Ovary (tissue), 9 donors: ENCODE data around the gene ZNF205. TPM values are rescaled to one million over a fixed set of nuclear protein-coding genes. Genes with fewer than 3 reads are reported as not detected.

Experiments used
- DNase-seq, 5 donors: peaks; one replicate each; pipeline ENCODE4 v3.0.0-alpha.2; 2019 to 2020
- H3K27ac ChIP-seq, 2 donors: fragments of 200-600 bp; one replicate each; pipeline versions ENCODE4 v1.5.1 to v1.8.0; 2019 to 2022
- H3K27me3 ChIP-seq: fragments of 200-600 bp; one replicate; pipeline ENCODE4 v1.8.0; 2022
- H3K36me3 ChIP-seq: fragments of 200-600 bp; sonication (generic); one replicate; pipeline ENCODE4 v1.5.1; 2019
- H3K4me1 ChIP-seq: one replicate; pipeline ENCODE4 v1.8.1; 2013; ENCODE audit warnings: mild to moderate bottlenecking, moderate library complexity; ENCODE audit not compliant: insufficient read depth
- H3K4me3 ChIP-seq: fragments of 200-600 bp; sonication (generic); one replicate; pipeline ENCODE4 v1.5.1; 2017
- H3K9me3 ChIP-seq, 2 donors: fragments of 200-600 bp in 1 of 2; sonication (generic) in 1 of 2; one replicate each; pipeline versions ENCODE4 v1.5.1 to v1.8.1; 2013 to 2019; ENCODE audit warnings: mild to moderate bottlenecking in 1 of 2, moderate library complexity in 1 of 2
- CTCF ChIP-seq, 3 donors: fragments of 450-650 bp in 2 of 3; fragments of 200-600 bp in 1 of 3; IDR thresholded peaks; one replicate each; pipeline versions ENCODE4 v1.5.1 to v1.8.0; 2016 to 2022; ENCODE audit warnings: antibody characterized with exemption in 3 of 3, mild to moderate bottlenecking in 1 of 3
- EP300 ChIP-seq: sonication (generic); formaldehyde crosslinking; IDR thresholded peaks from one replicate; pipeline ENCODE4 v1.6.1; 2017; ENCODE audit warnings: antibody characterized with exemption
- POLR2A ChIP-seq: fragments of 450-650 bp; IDR thresholded peaks from one replicate; pipeline ENCODE4 v1.6.1; 2017; ENCODE audit warnings: antibody characterized with exemption, mild to moderate bottlenecking, moderate library complexity
- WGBS, 3 donors: extraction: QIAGEN DNeasy Blood & Tissue Kit in 1 of 3; methylation state at CpG; one replicate each; pipeline versions ENCODE4 v1.1.5 to v1.1.7; 2013 to 2017; 5-methylcytosine and 5-hydroxymethylcytosine counted together
- intact Hi-C, 4 donors: fragments of 100-400 bp; cut with DNase I; formaldehyde crosslinking; loops; one replicate each; pipeline versions ENCODE4 v1.11.0 to v1.15.1; 2022 to 2023
- polyA plus RNA-seq, 2 donors: library from polyadenylated mRNA; stranded (reverse); fragments of 200-250 nt in 1 of 2; fragments of 350-450 nt in 1 of 2; fragmentation: Illumina TruSeq in 1 of 2; extraction: RNeasy Lipid Tissue Mini Kit (QIAGEN cat#74804) in 1 of 2; gene quantifications; one replicate each; pipeline ENCODE4 v1.2.3, GENCODE V29; 2013 to 2014
- total RNA-seq, 7 donors: library from RNA; depleted of rRNA in 2 of 7; stranded (reverse); fragments of >200 nt in 2 of 7; fragmentation: NEBNext Ultra II Directional in 3 of 7; extraction: Animal tissue kit (Norgen Biotek cat#: 25700) in 3 of 7; gene quantifications; one replicate each; pipeline versions ENCODE4 v1.1.0 to v1.2.4, GENCODE V29; 2016 to 2023
- donor health status: DM: no; HTN: no; CAD: no; lungs with moderate emphysema.
- donor health status: DM: no; HTN: no; CAD: no.
- donor health status: Bipolar disorder and iron deficiency.
- donor health status: DM: yes; HTN: yes; CAD: no.
- donor health status: DM: no; HTN: no; CAD: no.
- donor health status: DM: yes; HTN: yes; CAD: no.

ZNF205 gene
- total and polyA plus RNA-seq, 9 donors = 3.0 to 22.1 (median 15.6) TPM

- 9 to 15% (median 13%) methylated on average over 28 of the region's 28 CpGs for WGBS, 3 donors
- Histone ChIP-seq H3K27ac (peak overlapping the region in 1 of 2 donors; percentile 17), H3K9me3 (no peaks in the 10 kb centered on the region), H3K4me3 (peak overlapping the region; percentile 36), H3K4me1 (peaks cover 5% of the 10 kb centered on the region), H3K36me3 (no peaks in the 10 kb centered on the region), H3K27me3 (no peaks in the 10 kb centered on the region)
- TF ChIP-seq CTCF (IDR thresholded peaks at IDR 0.05) (peak; percentile 72 to 85 (median 72)), POLR2A (no peak), EP300 (no peak)
- peak; percentile 67 to 71 (median 69) for DNase-seq
- intact Hi-C loops = no loop called here
Observed at GRCh38 chr16:3129137-3130131, 17.0 kb downstream of the ZNF205 start.

GRCh38 chr16:3131755-3132377 is 19.5 kb downstream of the ZNF205 start:
- peak in 1 of 5 donors; percentile 36 for DNase-seq
- no peaks in the 10 kb centered on the region for H3K27me3 ChIP-seq
- no peak overlapping the region for H3K4me3 ChIP-seq
- H3K36me3 ChIP-seq = no peaks in the 10 kb centered on the region
- intact Hi-C loops = no loop called here
- H3K27ac ChIP-seq = no peak overlapping the region
- TF ChIP-seq CTCF (IDR thresholded peaks at IDR 0.05) (peak in 1 of 3 donors; percentile 17), POLR2A (no peak), EP300 (no peak)
- WGBS, 3 donors = 62 to 70% (median 64%) methylated on average over 12 of the region's 12 CpGs
- peaks cover 5% of the 10 kb centered on the region for H3K4me1 ChIP-seq
- H3K9me3 ChIP-seq = no peaks in the 10 kb centered on the region

GRCh38 chr16:3133844-3134243 is 21.5 kb downstream of the ZNF205 start:
- Histone ChIP-seq H3K4me3 (peak overlapping the region; percentile 92), H3K9me3 (no peaks in the 10 kb centered on the region), H3K27ac (peak overlapping the region; percentile 78 to 88), H3K27me3 (no peaks in the 10 kb centered on the region), H3K36me3 (no peaks in the 10 kb centered on the region), H3K4me1 (peaks cover 5% of the 10 kb centered on the region)
- intact Hi-C loops = no loop called here
- TF ChIP-seq POLR2A = no peak
- no peak for DNase-seq
- WGBS, 3 donors = 5 to 11% (median 10%) methylated on average over 7 of the region's 7 CpGs

GRCh38 chr16:3134338-3135125 is 22.1 kb downstream of the ZNF205 start, which contains the start of gene ZNF213:
ZNF213 (plus strand) TSS chr16:3135029; CDS start chr16:3137281, 2,252 bp downstream.
- Histone ChIP-seq H3K36me3 (no peaks in the 10 kb centered on the region), H3K4me3 (peak within 1 kb of the TSS; percentile 92), H3K9me3 (no peaks in the 10 kb centered on the region), H3K4me1 (peaks cover 2% of the 10 kb centered on the region), H3K27me3 (no peaks in the 10 kb centered on the region), H3K27ac (peak within 1 kb of the TSS; percentile 78 to 88)
- DNase-seq = peak; percentile 92 to 96 (median 94)
- intact Hi-C loops = no loop called here
- 0% methylated on average over 53 to 63 of the region's 63 CpGs for WGBS, 3 donors
- TF ChIP-seq POLR2A (peak; percentile 98), CTCF (IDR thresholded peaks at IDR 0.05) (no peak)
